Lower lobe of right lung (tissue), 2 donors: ENCODE measurements around the gene HTRA1. TPM values are rescaled to one million over a fixed set of nuclear protein-coding genes. Genes with fewer than 3 reads are reported as not detected.
A peak's percentile ranks its signal among the peaks of the same experiment; 100 is the strongest.

Source experiments
- ATAC-seq, 2 donors: fragments of 200-7000 bp; cut with Tn5 transposase; one replicate each; pipeline ENCODE4 v1.9.1; 2020 to 2022; ENCODE audit warnings: mild to moderate bottlenecking in 2 of 2, moderate library complexity in 2 of 2
- DNase-seq: peaks from one replicate; pipeline ENCODE4 v3.0.0-alpha.2; 2020
- H3K27ac ChIP-seq: fragments of 200-600 bp; one replicate; pipeline ENCODE4 v1.8.0; 2022
- H3K27me3 ChIP-seq: fragments of 200-600 bp; one replicate; pipeline ENCODE4 v1.8.0; 2022; ENCODE audit warnings: low read depth
- H3K36me3 ChIP-seq: fragments of 200-600 bp; one replicate; pipeline ENCODE4 v1.8.0; 2022; ENCODE audit warnings: mild to moderate bottlenecking
- H3K4me1 ChIP-seq: fragments of 200-600 bp; one replicate; pipeline ENCODE4 v1.8.0; 2022
- H3K4me3 ChIP-seq: fragments of 200-600 bp; one replicate; pipeline ENCODE4 v1.8.0; 2022; ENCODE audit warnings: mild to moderate bottlenecking
- H3K9me3 ChIP-seq: fragments of 200-600 bp; one replicate; pipeline ENCODE4 v1.8.0; 2022
- intact Hi-C: fragments of 100-400 bp; cut with DNase I; formaldehyde crosslinking; loops from one replicate; pipeline ENCODE4 v1.11.0; 2022
- total RNA-seq: library from RNA; stranded (reverse); fragmentation: NEBNext Ultra II Directional; extraction: Animal tissue kit (Norgen Biotek cat#: 25700); gene quantifications from one replicate; pipeline ENCODE4 v1.2.1, GENCODE V29; 2021
- TF ChIP-seq, protein P1 (sequence below): fragments of 200-600 bp; IDR thresholded peaks from one replicate; pipeline ENCODE4 v1.8.0; 2022; ENCODE audit warnings: antibody characterized with exemption, mild to moderate bottlenecking
- donor health status: DM: no; HTN: yes; CAD: no; lungs with severe emphysema.

HTRA1 gene
- total RNA-seq, 1 donor from 2014 or later, result 45.3 TPM

DNA sequence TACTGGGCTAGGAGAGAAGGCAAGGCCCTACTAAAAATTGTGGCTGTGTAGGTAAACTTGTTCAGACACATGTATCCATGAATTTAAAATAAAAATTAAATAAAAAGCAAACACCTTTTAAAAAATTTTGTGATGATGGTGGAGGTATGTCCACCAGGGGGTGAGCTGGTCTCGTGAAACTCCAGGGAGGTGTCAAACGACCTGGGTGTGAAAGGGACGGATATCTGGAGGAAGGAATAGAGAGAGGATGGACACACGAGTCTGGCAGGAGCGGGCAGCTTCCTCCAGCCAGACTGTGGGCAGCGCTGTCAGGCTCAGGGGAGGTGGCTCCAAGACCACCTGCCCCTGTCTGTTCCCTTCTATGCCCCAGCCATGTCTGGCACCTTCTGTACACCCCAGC is 64.4 kb downstream of the HTRA1 start:
- intact Hi-C loops, result no loop called here
- Histone ChIP-seq H3K27me3 (no peaks in the 10 kb centered on the region), H3K9me3 (no peaks in the 10 kb centered on the region), H3K27ac (no peak overlapping the region), H3K4me1 (peaks cover 27% of the 10 kb centered on the region), H3K4me3 (no peak overlapping the region), H3K36me3 (no peaks in the 10 kb centered on the region)
- DNase-seq (no peak), ATAC-seq (peak; percentile 58 to 73)
- TF ChIP-seq, protein P1, sequence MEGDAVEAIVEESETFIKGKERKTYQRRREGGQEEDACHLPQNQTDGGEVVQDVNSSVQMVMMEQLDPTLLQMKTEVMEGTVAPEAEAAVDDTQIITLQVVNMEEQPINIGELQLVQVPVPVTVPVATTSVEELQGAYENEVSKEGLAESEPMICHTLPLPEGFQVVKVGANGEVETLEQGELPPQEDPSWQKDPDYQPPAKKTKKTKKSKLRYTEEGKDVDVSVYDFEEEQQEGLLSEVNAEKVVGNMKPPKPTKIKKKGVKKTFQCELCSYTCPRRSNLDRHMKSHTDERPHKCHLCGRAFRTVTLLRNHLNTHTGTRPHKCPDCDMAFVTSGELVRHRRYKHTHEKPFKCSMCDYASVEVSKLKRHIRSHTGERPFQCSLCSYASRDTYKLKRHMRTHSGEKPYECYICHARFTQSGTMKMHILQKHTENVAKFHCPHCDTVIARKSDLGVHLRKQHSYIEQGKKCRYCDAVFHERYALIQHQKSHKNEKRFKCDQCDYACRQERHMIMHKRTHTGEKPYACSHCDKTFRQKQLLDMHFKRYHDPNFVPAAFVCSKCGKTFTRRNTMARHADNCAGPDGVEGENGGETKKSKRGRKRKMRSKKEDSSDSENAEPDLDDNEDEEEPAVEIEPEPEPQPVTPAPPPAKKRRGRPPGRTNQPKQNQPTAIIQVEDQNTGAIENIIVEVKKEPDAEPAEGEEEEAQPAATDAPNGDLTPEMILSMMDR, result peak; percentile 49

DNA sequence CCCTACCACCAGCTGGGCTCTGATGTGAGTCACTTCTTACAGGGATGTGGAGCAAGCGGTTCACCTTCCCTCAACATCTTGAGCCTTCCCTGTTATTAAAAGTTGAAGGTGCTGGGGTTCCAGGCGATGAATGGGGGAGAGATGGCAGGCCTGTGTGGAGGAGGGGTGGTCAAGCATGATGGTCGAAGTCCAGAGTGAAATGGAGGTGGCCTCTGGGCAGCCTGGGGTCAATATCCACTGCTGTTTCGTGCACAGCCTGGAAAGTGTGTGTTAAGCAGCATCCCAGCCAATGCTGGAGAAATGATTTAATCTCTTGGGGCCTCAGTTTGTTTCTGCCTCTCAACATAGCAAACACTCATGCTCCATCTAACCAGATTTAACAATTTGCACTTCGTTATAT is 65.5 kb downstream of the HTRA1 start:
- Histone ChIP-seq H3K9me3 (no peaks in the 10 kb centered on the region), H3K27ac (no peak overlapping the region), H3K4me1 (peaks cover 35% of the 10 kb centered on the region), H3K27me3 (no peaks in the 10 kb centered on the region), H3K36me3 (no peaks in the 10 kb centered on the region), H3K4me3 (no peak overlapping the region)
- TF ChIP-seq, protein P1, result no peak
- ATAC-seq, result peak in 1 of 2 donors; percentile 20
- intact Hi-C loops, result no loop called here
- no peak for DNase-seq

DNA sequence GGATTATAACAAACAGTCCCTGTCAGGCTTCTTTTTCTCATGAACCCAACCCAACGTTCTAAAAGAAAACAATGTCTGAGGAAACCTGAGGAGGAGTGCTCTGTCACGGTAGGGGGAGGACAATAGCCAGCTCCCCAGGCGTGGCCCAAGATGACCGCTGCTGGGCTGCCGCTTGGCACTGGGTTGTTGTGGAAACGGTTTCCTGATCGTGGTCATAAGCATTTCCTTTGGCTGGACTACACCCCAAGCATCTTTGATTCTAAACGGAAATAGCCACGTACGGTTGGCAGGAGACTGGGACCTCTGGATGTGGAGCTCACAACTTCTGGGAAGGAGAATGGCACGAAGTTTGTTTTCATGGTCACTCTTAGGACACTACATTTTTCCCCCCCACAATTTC is 68.8 kb downstream of the HTRA1 start:
- DNase-seq, result no peak
- intact Hi-C loops, result no loop called here
- Histone ChIP-seq H3K4me3 (no peak overlapping the region), H3K36me3 (no peaks in the 10 kb centered on the region), H3K4me1 (peaks cover 41% of the 10 kb centered on the region), H3K27ac (peak overlapping the region; percentile 59), H3K27me3 (no peaks in the 10 kb centered on the region), H3K9me3 (no peaks in the 10 kb centered on the region)
- ATAC-seq, result peak; percentile 14 to 51
- TF ChIP-seq, protein P1, result no peak

DNA sequence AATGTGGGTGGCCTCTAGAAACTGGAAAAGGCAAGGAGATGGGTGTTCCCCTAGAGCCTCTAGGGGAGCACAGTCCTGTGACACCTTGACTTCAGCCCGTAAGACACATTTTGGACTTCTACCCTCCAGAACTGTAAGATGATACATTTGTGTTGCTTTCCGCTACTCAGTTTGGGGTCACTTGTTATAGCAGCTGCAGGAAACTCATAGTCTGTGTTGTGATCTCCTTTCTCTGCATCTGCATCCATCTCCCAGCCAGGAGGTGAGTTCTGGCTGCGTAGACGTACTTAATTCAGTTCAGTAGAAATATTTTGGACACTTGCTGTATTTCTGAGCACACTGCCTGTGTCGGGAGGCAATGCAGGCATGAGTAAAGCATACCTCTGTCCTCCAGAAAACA is 69.9 kb downstream of the HTRA1 start:
- ATAC-seq, result no peak
- no peak for DNase-seq
- peak overlapping the region; percentile 59 for H3K27ac ChIP-seq
- no peaks in the 10 kb centered on the region for H3K36me3 ChIP-seq
- TF ChIP-seq, protein P1, result no peak
- H3K4me1 ChIP-seq, result peaks cover 31% of the 10 kb centered on the region
- no peaks in the 10 kb centered on the region for H3K27me3 ChIP-seq
- H3K9me3 ChIP-seq, result no peaks in the 10 kb centered on the region
- H3K4me3 ChIP-seq, result no peak overlapping the region
- intact Hi-C loops, result no loop called here

DNA sequence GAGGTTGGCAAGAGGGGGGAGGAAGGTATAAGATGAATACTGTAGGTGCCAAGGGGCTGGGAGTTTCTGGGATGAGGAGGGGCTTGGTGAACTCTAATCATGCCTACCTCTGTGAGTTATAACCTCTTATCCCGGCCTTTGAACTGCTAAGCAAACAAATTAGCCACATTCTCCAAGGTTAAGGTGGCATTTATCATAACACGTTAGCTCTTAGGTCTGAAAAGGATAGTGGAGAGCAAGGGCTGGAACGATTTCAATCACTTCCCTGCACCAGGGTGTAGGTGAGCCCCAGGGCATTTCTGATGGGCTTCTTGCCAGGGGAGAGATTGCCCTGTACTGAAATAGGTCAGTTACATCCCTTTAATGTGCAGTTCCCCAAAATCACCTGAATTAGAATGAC is 70.6 kb downstream of the HTRA1 start:
- no peaks in the 10 kb centered on the region for H3K36me3 ChIP-seq
- intact Hi-C loops, result no loop called here
- no peak overlapping the region for H3K4me3 ChIP-seq
- no peaks in the 10 kb centered on the region for H3K27me3 ChIP-seq
- ATAC-seq (peak; percentile 74 to 88), DNase-seq (no peak)
- peak overlapping the region; percentile 3 for H3K27ac ChIP-seq
- H3K4me1 ChIP-seq, result peaks cover 27% of the 10 kb centered on the region
- H3K9me3 ChIP-seq, result no peaks in the 10 kb centered on the region
- TF ChIP-seq, protein P1, result no peak
